K562 (cell line): ENCODE measurements around the gene C9orf50. TPM values are rescaled to one million over a fixed set of nuclear protein-coding genes. Genes with fewer than 3 reads are reported as not detected.

Experiments
- CHD4 ChIP-seq: fragments of 200-600 bp; sonication (generic); IDR thresholded peaks from 3 replicates; pipeline ENCODE4 v1.6.1; 2012; ENCODE audit warnings: low read depth, mild to moderate bottlenecking, mixed read lengths, low read length, inconsistent platforms; ENCODE audit not compliant: insufficient read depth, insufficient replicate concordance, poor library complexity, severe bottlenecking
- CTCF ChIP-seq, 3 experiments: IDR thresholded peaks in 2 of 3; conservative IDR thresholded peaks in 1 of 3; 2 replicates each; pipeline ENCODE4 v1.5.1; 2011 to 2012; ENCODE audit warnings: low read length in 3 of 3, mild to moderate bottlenecking in 3 of 3, control low read depth in 2 of 3, improper control_type of control experiment in 1 of 3, inconsistent platforms in 1 of 3, low read depth in 1 of 3, mixed read lengths in 1 of 3, moderate library complexity in 1 of 3; ENCODE audit not compliant: insufficient read depth in 2 of 3
- HSF4 ChIP-seq: fragments of 250-450 bp; sonication (Bioruptor Pico); IDR thresholded peaks from 2 replicates; pipeline ENCODE4 v2.1.2; 2022; ENCODE audit warnings: mild to moderate bottlenecking, moderate library complexity, borderline replicate concordance
- KLF16 ChIP-seq: IDR thresholded peaks from 2 replicates; pipeline ENCODE4 v1.6.1; 2016; ENCODE audit warnings: antibody characterized with exemption
- NFXL1 ChIP-seq: fragments of 450-650 bp; formaldehyde crosslinking; IDR thresholded peaks from 2 replicates; pipeline ENCODE4 v1.4.0; 2021; ENCODE audit warnings: mild to moderate bottlenecking
- NONO ChIP-seq, 2 experiments: fragments of 200-400 bp in 1 of 2; fragments of 450-650 bp in 1 of 2; formaldehyde crosslinking in 1 of 2; IDR thresholded peaks; 2 replicates each; pipeline ENCODE4 v1.6.1; 2017; ENCODE audit warnings: low read depth in 2 of 2, mild to moderate bottlenecking in 2 of 2, moderate library complexity in 2 of 2, low read length in 1 of 2
- NR1H2 ChIP-seq: sonication (generic); formaldehyde crosslinking; IDR thresholded peaks from 2 replicates; pipeline ENCODE4 v1.4.0; 2020; ENCODE audit warnings: mild to moderate bottlenecking, missing genetic modification reagents
- RCOR1 ChIP-seq, 2 experiments: IDR thresholded peaks; 2 replicates each; pipeline ENCODE4 v1.6.1; 2012; ENCODE audit warnings: low read depth in 2 of 2, low read length in 2 of 2, borderline replicate concordance in 1 of 2, improper control_type of control experiment in 1 of 2
- SFPQ ChIP-seq: fragments of 200-400 bp; formaldehyde crosslinking; IDR thresholded peaks from 2 replicates; pipeline ENCODE4 v1.6.1; 2017; ENCODE audit warnings: mild to moderate bottlenecking, low read depth, low read length, moderate library complexity
- STAT5A ChIP-seq: IDR thresholded peaks from 2 replicates; pipeline ENCODE4 v1.6.1; 2012; ENCODE audit warnings: low read length, inconsistent platforms, borderline replicate concordance
- XRCC5 ChIP-seq: fragments of 200-400 bp; formaldehyde crosslinking; IDR thresholded peaks from 2 replicates; pipeline ENCODE4 v1.6.1; 2017; ENCODE audit warnings: low read depth, mild to moderate bottlenecking, low read length
- ZNF224 ChIP-seq: sonication (generic); formaldehyde crosslinking; IDR thresholded peaks from 2 replicates; pipeline ENCODE4 v1.8.0; 2022; ENCODE audit warnings: mild to moderate bottlenecking, missing genetic modification reagents
- ZNF23 ChIP-seq: fragments of 250-450 bp; sonication (Bioruptor Pico); IDR thresholded peaks from 2 replicates; pipeline ENCODE4 v1.4.0; 2020; ENCODE audit warnings: mild to moderate bottlenecking
- ZNF408 ChIP-seq: fragments of 250-450 bp; sonication (Bioruptor Pico); IDR thresholded peaks from 2 replicates; pipeline ENCODE4 v1.4.0; 2020; ENCODE audit warnings: low read depth, mild to moderate bottlenecking, moderate library complexity
- ZNF512 ChIP-seq: IDR thresholded peaks from 2 replicates; pipeline ENCODE4 v1.6.1; 2016; ENCODE audit warnings: missing genetic modification characterization, missing compliant biosample characterization
- ZNF57 ChIP-seq: fragments of 450-650 bp; formaldehyde crosslinking; IDR thresholded peaks from 2 replicates; pipeline ENCODE4 v1.4.0; 2020; ENCODE audit warnings: mild to moderate bottlenecking, moderate library complexity
- ZNF609 ChIP-seq: sonication (generic); formaldehyde crosslinking; IDR thresholded peaks from 2 replicates; pipeline ENCODE4 v1.8.1; 2023; ENCODE audit warnings: missing genetic modification reagents, mild to moderate bottlenecking, borderline replicate concordance
- polyA plus RNA-seq, 8 experiments: library from polyadenylated mRNA; depleted of rRNA in 4 of 8; stranded (reverse) in 5 of 8; unstranded in 3 of 8; fragments of >200 nt; fragmentation: Nextera tagmentation in 2 of 8; fragmentation: Illumina TruSeq in 1 of 8; extraction: Ambion mirVana in 2 of 8; extraction: Trizol in 1 of 8; gene quantifications; 2 replicates each; pipeline versions ENCODE4 v1.2.1 to v1.2.3, GENCODE V29; 2011 to 2014; ENCODE audit warnings: inconsistent platforms in 1 of 8, missing spikeins in 1 of 8
- total RNA-seq, 7 experiments: library from RNA; depleted of rRNA in 6 of 7; stranded (reverse); fragments of >200 nt in 6 of 7; fragmentation: Illumina TruSeq in 2 of 7; extraction: Trizol in 2 of 7; gene quantifications; 2 replicates each; pipeline versions ENCODE4 v1.2.1 to v1.2.3, GENCODE V29; 2011 to 2021; ENCODE audit warnings: low replicate concordance in 1 of 7

The C9orf50 gene
- total and polyA plus RNA-seq, 9 of the 15 experiments (the other 6 are each of a cell fraction or from before 2014, with no cell fraction given), result not detected

GRCh38 chr9:129624168-129624759 lies 3.4 kb upstream of the C9orf50 start (continued):
- TF ChIP-seq NR1H2 (no peak), NONO (IDR thresholded peaks at IDR 0.05; ENCODE audit: low read depth in 2 of 2, low read length in 1 of 2) (no peak), SFPQ (no peak), XRCC5 (0 out of 2 replicates have a peak, but pooled peaks have one; percentile 41), ZNF609 (CRISPR knock-in tag) (no peak), ZNF23 (CRISPR knock-in tag) (no peak), KLF16 (0 out of 2 replicates have a peak, but pooled peaks have one; percentile 8), STAT5A (no peak), HSF4 (CRISPR knock-in tag) (no peak), NFXL1 (no peak), ZNF512 (tag) (no peak), ZNF408 (no peak), CHD4 (no peak), ZNF224 (no peak), CTCF (IDR thresholded peaks at IDR 0.05 in 2 of 3, conservative IDR thresholded peaks at IDR 0.05 in 1 of 3; ENCODE audit: insufficient read depth in 2 of 3, low read depth in 1 of 3, low read length in 3 of 3) (peak; percentile 76 to 86 (median 80)), RCOR1 (IDR thresholded peaks at IDR 0.05; ENCODE audit: borderline replicate concordance in 1 of 2, low read depth in 2 of 2, low read length in 2 of 2) (0 out of 4 replicates have a peak, but pooled peaks of 1 of the 2 experiments have one; percentile 31), ZNF57 (no peak)
